Left colon (tissue), 2 donors: ENCODE measurements around the gene RPL11. TPM values are rescaled to one million over a fixed set of nuclear protein-coding genes. Genes with fewer than 3 reads are reported as not detected.
"Not testable (repeated sequence)": the region's sequence is repeated elsewhere in the genome, so short reads cannot be mapped to it uniquely, and the experiment has no call there.

ENCODE experiments used
- ATAC-seq: fragments of 200-7000 bp; cut with Tn5 transposase; one replicate; pipeline ENCODE4 v1.9.1; 2020; ENCODE audit warnings: mild to moderate bottlenecking, moderate library complexity
- DNase-seq, 2 donors: peaks; one replicate each; pipeline ENCODE4 v3.0.0-alpha.2; 2020
- intact Hi-C, 2 donors: fragments of 100-400 bp; cut with DNase I in 1 of 2; cut with micrococcal nuclease in 1 of 2; formaldehyde crosslinking; loops; one replicate each; pipeline versions ENCODE4 v1.11.2 to v1.14.0; 2022; cut with DNase I, micrococcal nuclease
- total RNA-seq, 2 donors: library from RNA; stranded (reverse); fragmentation: NEBNext Ultra II Directional; extraction: Animal tissue kit (Norgen Biotek cat#: 25700); gene quantifications; one replicate each; pipeline ENCODE4 v1.2.1, GENCODE V29; 2021
- donor health status: DM: no; HTN: no; CAD: no.
- donor health status: DM: yes; HTN: yes; CAD: no.

The RPL11 gene
- total RNA-seq, 2 donors from 2014 or later, result 818 to 848 TPM

DNA sequence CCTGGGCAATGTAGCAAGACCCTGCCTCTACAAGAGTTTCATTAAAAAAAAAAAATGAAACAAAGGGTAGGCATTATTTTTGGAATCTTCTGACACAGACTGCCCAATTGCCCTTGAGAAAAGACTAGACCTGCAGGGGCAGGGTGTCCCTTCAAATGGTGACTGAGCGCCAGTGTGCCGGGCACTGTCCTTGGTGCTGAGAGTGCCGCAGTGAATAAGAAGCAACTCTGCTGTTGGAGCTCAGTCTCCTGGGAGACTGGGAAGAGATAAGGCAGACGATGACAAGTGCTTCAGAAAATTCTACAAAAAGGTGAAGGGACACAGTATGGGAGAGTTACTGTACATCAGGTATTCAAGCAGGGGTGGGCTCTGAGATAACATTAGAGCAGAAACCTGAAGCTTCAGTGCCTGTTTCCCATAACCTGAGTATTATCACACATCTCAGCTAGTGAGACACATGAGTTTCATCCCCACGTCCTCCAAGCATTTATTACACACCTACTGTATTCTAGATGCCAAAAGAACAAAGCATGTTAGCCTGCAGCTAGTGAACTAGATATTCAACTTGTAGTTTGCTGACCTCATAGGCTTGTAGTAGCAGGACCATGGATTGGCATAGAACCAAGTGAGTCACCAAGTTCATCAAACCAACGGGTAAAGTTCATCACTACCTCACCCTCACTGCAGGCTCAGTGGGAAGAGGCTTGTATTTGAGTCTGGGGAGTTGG is 18.4 kb upstream of the RPL11 start:
- peak in 1 of 2 donors; percentile 32 for DNase-seq
- intact Hi-C loops, result no loop called here
- peak; percentile 83 for ATAC-seq

DNA sequence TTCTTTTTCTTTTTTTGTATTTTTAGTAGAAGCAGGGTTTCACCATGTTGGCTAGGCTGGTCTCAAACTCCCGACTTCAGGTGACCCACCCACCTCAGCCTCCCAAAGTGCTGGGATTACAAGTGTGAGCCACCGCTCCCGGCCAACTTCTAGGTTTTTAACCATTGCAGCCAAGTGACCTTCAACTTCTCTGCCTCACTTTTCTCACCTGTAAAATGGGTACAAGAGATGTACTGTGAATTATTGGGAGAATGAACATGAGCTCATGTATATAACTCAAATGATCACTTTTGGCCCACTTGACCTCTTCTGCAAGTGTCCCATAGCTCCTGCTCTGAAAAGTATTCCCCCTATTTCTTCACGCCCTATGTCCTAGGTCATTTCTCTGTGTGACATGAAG is 11.8 kb upstream of the RPL11 start:
- ATAC-seq (no peak), DNase-seq (no peak)
- intact Hi-C loops, result no loop called here

DNA sequence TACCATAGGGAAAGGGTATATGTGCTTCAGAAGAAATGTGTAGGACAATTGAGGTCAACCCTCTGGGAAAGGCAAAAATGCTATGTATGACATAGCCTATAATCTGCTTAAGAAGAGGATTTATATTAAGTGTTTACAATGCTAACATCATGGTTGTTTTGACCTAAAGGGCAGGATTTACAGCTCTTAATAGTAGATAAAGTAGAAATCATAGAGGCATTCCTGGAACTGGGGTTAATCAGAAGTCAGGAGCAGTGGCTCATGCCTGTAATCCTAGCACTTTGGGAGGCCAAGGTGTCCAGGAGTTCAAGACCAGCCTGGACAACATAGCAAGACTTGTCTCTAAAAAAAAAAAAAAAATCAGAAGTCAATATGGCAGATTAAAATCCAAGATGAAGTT is 8.7 kb upstream of the RPL11 start:
- DNase-seq (no peak), ATAC-seq (no peak)
- intact Hi-C loops, result no loop called here

DNA sequence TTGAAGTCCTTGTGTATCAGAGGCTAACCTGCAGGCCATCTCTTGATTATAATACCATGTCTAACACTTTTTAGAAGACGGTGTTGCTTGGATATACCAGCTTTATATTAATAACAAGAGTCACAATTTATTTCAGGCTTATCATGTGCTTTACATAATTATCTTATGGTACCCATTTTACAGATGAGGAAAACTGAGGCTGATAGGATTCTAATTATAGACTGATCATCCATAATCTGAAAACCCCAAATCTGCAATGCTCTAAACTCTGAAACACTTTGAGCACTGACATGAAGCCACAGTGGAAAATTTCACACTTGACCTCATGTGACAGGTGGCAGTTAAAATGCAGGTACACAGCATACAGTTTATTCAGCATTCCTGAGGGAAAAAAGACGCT is 7.2 kb upstream of the RPL11 start:
- intact Hi-C loops, result no loop called here
- DNase-seq (no peak), ATAC-seq (no peak)

DNA sequence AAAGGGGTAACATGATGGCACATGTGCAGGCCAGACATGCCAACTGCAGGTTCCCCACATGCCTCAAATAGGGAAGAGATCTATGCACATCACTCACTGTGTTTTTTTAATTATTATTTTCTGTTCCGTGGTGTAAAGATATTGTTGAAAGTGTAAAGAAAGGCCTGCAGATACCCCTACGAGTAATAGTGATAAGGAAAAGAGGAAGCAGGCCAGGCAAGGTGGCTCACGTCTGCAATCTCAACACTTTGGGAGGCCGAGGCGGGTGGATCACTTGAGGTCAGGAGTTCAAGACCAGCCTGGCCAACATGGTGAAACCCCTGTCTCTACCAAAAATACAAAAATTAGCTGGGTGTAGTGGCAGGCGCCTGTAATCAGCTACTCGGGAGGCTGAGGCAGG is 6.4 kb upstream of the RPL11 start:
- ATAC-seq, intact Hi-C loops, DNase-seq: not testable (repeated sequence)

DNA sequence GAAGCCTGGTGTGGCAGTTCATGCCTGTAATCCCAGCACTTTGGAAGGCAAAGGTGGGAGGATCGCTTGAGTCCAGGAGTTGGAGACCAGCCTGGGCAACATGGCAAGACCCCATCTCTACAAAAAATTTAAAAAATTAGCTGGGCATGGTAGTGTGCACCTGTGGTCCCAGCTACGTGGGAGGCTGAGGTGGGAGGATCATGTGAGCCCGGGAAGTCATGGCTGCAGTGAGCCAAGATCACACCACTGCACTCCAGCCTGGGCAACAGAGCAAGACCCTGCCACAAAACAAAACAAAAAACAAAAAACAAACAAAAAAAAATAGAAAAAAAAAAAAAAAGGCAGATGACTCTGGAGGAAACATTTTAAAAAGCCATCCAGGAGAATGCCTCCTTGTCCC is 3.9 kb upstream of the RPL11 start:
- DNase-seq, ATAC-seq, intact Hi-C loops: not testable (repeated sequence)

DNA sequence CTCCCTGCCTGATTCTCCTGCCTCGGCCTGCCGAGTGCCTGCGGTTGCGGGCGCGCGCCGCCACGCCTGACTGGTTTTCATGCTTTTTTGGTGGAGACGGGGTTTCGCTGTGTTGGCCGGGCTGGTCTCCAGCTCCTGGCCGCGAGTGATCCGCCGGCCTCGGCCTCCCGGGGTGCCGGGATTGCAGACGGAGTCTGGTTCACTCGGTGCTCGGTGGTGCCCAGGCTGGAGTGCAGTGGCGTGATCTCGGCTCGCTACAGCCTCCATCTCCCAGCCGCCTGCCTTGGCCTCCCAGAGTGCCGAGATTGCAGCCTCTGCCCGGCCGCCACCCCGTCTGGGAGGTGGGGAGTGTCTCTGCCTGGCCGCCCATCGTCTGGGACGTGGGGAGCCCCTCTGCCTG is 3.3 kb upstream of the RPL11 start:
- ATAC-seq, DNase-seq, intact Hi-C loops: not testable (repeated sequence)

DNA sequence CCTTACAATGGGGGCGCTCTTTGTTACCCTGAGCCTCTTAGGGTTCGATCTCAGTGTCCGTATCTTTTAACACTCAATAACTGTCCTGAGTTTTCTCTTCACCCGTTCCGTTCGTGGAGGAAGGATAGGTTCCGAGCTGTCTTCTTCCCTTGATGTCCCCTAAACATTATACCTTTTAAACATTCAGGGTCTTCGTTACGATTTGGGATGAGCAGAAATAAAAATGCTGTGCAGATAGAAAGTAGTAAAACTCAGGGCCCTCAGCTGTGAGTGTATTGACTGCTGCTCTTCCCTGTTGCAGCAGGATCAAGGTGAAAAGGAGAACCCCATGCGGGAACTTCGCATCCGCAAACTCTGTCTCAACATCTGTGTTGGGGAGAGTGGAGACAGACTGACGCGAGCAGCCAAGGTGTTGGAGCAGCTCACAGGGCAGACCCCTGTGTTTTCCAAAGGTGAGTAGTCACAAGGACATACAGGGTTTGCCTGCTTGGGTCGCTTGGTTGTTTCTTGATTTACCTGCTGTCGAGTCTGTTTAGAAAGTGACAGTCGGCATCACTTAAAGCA is 784 bp downstream of the RPL11 start:
- no peak for DNase-seq
- ATAC-seq, result no peak
- intact Hi-C loops, result no loop called here

DNA sequence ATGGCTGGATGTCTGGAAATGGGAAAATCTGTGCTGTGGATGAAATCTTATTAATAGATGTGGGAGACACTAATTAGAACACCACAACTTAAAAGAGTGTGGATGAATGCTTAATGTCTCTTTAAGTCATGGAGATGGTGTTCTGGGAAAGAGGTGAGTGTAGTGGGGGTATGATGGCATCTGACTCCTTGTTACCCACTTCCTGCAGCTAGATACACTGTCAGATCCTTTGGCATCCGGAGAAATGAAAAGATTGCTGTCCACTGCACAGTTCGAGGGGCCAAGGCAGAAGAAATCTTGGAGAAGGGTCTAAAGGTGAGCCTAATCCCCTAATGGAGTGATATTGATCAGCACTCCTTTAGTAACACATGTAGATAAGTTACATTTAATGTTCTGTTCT is 2.0 kb downstream of the RPL11 start:
- no peak for ATAC-seq
- DNase-seq, result no peak
- intact Hi-C loops, result no loop called here

DNA sequence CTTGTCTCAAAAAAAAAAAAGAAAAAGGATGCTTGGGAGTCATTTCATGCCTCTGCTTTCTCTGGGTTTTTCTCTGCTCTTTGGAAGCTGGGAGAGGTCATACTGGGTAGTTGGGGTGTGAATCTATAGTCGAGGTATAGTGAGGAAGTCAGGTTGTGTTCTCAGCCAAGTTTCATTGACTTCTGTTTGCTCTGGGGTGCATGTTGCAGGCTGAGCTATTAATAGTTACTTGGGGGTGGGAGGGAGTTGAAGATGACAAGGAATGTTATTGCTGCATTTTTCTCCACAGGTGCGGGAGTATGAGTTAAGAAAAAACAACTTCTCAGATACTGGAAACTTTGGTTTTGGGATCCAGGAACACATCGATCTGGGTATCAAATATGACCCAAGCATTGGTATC is 2.8 kb downstream of the RPL11 start:
- no peak for ATAC-seq
- no peak for DNase-seq
- intact Hi-C loops, result no loop called here

DNA sequence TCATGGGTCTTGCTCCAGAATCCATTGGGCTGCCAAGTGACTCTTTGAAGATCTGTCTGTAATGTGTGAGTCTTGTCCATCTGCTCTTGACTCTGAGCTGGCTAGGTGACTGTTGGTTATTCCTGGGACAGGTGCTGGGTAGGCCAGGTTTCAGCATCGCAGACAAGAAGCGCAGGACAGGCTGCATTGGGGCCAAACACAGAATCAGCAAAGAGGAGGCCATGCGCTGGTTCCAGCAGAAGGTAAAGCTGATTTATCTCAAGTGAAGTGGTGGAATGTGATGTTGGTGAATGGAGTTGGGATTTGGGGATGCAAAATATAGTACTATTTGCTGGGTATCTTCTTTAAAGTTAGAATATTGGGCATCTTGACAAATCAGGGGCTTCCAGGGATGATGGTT is 4.1 kb downstream of the RPL11 start:
- DNase-seq, result no peak
- no peak for ATAC-seq
- intact Hi-C loops, result no loop called here

DNA sequence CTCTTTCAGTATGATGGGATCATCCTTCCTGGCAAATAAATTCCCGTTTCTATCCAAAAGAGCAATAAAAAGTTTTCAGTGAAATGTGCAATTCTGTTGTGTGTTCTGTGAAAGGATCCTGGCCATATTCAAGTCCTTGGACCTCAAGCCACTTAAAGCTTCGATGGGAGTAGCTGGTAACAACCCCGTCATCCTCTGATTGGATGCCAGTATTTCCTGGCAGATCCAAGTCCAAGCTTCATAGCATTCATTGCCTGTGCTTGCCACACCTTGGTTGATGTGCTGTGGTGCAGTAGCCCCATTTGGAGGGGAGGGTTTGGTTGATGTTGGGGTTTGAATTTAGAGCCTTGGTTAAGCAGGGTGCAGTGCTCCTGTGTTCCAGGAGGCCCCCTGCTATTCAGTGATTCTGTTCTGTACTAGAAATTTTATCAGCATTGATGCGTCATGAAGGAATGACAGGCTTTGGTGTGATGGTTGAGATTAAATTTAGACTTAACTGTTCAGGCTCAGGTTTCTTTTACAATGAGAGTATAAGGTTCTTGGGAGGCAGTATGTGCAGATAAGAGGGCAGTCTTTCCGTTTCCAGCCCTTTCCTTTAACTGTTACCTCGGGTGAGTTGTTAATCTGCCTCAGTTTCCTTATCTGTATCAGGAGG is 4.9 kb downstream of the RPL11 start:
- DNase-seq (no peak), ATAC-seq (peak; percentile 58)
- intact Hi-C loops, result no loop called here

DNA sequence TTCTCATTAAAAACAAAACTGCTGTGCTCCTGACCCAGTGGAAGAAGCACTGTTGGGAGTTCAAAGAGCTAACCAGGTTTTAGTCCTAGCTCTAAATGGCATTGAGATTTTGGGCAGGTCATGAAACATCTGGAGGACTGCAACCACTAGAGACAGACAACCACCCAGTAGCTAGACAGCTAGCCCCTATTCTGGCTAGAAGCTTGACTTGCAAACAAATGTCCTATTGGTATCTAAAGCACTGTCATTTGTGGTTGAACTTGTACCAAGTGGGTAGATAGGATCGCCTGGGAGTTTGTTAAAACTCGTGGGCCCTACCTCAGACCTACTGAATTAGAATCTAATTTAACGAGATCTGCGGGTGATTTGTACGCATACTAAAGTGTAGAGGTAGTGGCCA is 6.9 kb downstream of the RPL11 start:
- intact Hi-C loops, result no loop called here
- ATAC-seq, result no peak

DNA sequence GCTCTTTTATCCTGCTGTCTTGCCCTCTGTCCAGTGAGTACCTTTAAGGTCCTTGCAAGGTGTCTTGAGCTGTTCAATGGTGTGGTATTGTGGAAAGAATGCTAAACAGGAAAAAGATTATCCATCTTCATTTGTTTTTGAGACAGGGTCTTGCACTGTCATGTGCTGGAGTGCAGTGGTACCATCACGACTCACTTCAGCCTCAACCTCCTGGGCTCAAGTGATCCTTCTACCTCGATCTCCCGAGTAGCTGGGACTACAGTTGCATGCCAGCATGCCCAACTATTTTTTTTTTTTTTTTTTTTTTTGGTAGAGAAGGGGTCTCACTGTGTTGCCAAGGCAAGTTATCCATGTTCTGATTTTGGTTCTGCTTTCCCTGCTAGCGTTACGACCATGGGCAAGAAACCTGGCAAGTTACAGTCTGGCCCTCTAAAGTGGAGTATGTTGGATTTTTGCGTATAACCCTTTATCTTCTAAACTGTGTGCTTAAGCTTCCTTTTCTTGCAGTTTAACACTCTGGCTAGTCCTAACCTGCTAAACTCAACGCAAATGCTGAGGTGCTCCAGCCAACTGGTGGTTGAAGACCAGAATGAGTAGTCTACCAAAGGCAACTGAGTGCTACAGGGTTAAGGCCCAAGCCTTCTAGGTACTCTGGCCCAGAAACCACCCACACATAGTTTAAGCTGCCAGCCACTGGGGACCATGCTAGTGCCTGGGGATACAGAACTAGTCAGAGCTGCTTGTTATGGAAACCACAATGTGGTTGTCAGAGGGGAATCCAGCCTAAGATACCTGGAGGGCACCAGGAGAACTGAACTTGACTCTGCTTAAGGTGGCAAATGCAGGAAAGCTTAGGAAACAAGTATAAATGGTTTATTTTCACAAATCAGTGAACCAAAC is 7.9 kb downstream of the RPL11 start:
- intact Hi-C loops, result no loop called here
- DNase-seq (no peak), ATAC-seq (no peak)

More for the DNA sequence above, 6.9 kb downstream of the RPL11 start:
- no peak for DNase-seq

DNA sequence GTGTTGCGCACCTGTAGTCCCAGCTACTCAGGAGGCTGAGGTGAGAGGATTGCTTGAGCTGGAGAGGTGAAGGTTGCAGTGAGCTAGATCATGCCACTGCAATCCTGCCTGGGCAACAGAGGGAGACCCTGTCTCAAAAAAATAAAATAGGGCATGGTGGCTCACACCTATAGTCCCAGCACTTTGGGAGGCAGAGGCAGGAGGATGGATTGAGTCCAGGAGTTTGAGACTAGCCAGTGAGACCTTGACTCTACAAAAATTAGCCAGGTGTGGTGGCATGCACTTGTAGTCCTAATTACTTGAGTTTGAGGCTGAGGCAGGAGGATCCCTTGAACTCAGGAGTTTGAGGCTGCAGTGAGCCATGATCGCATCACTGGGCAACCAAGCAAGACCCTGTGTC is 9.7 kb downstream of the RPL11 start:
- intact Hi-C loops, result no loop called here
- ATAC-seq (no peak), DNase-seq (no peak)

DNA sequence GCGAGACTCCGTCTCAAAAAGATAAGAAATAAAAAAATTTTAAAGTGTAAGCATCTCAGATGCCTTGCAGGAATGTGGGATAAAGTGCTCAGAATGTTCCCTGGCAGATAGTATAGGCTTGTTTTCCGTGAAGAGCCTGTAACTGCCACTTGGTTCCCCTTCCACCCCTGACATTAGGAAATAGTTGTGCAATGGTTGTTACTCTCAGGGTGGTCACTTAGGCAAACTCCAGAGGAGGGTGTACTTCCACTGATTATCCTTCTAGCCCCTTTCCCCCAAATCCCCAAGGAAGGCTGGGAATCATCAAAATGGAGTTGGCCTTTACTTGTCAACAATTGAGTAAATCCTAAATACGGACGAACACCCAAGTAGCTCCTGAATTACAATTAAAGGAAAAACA is 10.4 kb downstream of the RPL11 start:
- intact Hi-C loops, result no loop called here
- ATAC-seq (no peak), DNase-seq (no peak)

DNA sequence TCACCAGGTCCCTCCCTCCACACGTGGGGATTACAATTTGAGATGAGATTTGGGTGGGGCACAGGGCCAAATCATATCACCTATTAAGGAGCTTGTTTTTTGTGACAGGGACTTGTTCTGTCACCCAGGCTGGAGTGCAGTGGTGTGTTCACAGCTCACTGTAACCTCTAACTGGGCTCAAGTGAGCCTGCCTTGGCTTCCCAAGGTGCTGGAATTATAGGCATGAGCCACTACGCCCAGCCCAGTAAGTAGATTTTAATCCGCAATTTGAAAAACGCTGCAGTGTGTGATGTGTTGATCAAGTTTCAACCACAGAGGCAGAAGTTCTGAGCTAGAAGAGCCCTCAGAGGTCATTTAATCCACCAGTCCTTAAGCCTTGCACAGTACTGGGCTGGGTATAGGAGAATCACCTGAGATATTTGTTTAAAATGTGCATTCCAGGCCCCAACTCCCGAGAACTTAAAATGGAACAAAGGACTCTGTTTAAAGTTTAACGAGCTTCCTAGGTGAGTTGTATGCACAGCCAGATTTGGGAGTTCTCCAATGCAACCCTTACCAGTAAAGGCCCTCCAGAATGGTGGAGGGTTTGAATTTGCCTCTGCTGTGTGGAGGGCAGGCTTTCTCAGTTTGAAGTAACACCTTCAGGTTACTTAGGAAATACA is 13.4 kb downstream of the RPL11 start:
- no peak for DNase-seq
- intact Hi-C loops, result no loop called here
- ATAC-seq, result peak; percentile 20

DNA sequence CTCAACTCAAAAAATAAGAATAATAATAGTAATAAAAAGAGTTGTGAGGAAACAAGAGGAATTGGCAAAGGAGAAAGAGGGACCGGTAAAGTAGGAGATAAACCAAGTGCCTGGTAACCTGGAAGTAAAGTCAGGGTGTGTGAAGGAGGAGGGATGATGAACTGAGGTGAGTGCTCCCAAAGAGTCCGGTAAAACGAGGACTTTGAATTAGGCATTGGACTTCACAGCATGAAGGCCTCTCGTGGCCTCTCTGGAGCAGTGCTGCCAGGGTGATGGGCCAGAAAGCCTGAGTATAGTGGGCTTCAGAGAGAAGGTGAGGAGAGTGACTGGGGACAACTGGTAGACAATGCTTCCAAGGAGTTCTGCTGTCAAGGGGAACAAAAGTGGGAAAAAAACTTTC is 17.6 kb downstream of the RPL11 start:
- no peak for ATAC-seq
- DNase-seq, result no peak
- intact Hi-C loops, result no loop called here

DNA sequence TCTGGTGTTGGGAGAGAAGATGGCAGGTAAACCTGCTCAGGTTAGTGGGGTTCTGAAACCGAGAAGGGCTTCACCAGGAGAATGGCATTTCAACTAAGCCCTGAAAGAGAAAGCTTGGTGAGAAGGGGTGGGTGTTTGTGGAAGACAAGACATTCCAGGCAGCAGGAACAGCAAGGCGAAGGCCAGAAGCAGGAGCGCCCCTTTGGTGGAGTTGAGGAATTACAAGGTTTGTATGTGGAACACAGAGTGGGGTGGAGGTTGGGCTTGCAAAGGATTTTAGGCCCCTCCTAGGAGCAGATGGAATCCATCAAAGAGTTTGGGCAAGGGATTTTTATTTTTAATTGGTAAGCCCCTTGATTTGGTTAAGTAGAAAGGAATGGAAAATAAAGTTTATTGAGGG is 26.9 kb downstream of the RPL11 start:
- intact Hi-C loops, result no loop called here
- no peak for DNase-seq
- ATAC-seq, result peak; percentile 63
